ENCODE data around the gene TPPP3.

- TF ChIP-seq, protein P1, sequence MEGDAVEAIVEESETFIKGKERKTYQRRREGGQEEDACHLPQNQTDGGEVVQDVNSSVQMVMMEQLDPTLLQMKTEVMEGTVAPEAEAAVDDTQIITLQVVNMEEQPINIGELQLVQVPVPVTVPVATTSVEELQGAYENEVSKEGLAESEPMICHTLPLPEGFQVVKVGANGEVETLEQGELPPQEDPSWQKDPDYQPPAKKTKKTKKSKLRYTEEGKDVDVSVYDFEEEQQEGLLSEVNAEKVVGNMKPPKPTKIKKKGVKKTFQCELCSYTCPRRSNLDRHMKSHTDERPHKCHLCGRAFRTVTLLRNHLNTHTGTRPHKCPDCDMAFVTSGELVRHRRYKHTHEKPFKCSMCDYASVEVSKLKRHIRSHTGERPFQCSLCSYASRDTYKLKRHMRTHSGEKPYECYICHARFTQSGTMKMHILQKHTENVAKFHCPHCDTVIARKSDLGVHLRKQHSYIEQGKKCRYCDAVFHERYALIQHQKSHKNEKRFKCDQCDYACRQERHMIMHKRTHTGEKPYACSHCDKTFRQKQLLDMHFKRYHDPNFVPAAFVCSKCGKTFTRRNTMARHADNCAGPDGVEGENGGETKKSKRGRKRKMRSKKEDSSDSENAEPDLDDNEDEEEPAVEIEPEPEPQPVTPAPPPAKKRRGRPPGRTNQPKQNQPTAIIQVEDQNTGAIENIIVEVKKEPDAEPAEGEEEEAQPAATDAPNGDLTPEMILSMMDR (conservative IDR thresholded peaks at IDR 0.05) = no peak
- no peak for TF ChIP-seq EZH2 (IDR thresholded peaks at IDR 0.05; ENCODE audit: low read depth)
Measured at GRCh38 chr16:67361038-67361437, 32.3 kb downstream of the TPPP3 start.

Data from PC-9 (cell line).